Loucy (cell line): ENCODE measurements around the gene SLC35E3.

ENCODE experiments used
- H2AFZ ChIP-seq: fragments of 200-600 bp; sonication (generic); 2 replicates; pipeline ENCODE4 v1.6.0; 2016; ENCODE audit warnings: antibody characterized with exemption, mild to moderate bottlenecking, low read length, moderate library complexity
- H3F3A ChIP-seq: fragments of 200-600 bp; 2 replicates; pipeline ENCODE4 v1.6.0; 2016; ENCODE audit warnings: antibody characterized with exemption, low read depth, mild to moderate bottlenecking
- H3K27me3 ChIP-seq: fragments of 200-600 bp; sonication (generic); 2 replicates; pipeline ENCODE4 v1.6.1; 2014; ENCODE audit warnings: low read length, mild to moderate bottlenecking; ENCODE audit not compliant: insufficient read depth, poor library complexity, severe bottlenecking
- H3K36me3 ChIP-seq: fragments of 200-600 bp; sonication (generic); 2 replicates; pipeline ENCODE4 v1.6.1; 2016; ENCODE audit warnings: low read length; ENCODE audit not compliant: insufficient read depth
- H3K4me1 ChIP-seq: fragments of 200-600 bp; sonication (generic); 2 replicates; pipeline ENCODE4 v1.5.1; 2014; ENCODE audit warnings: low read length, mild to moderate bottlenecking; ENCODE audit not compliant: insufficient read depth, poor library complexity, severe bottlenecking
- H3K4me2 ChIP-seq: fragments of 200-600 bp; sonication (generic); 2 replicates; pipeline ENCODE4 v1.6.0; 2014; ENCODE audit warnings: antibody characterized with exemption, low read length, low read depth, mild to moderate bottlenecking; ENCODE audit not compliant: poor library complexity, severe bottlenecking
- H3K4me3 ChIP-seq: fragments of 200-600 bp; sonication (generic); 2 replicates; pipeline ENCODE4 v1.5.1; 2014; ENCODE audit warnings: low read length, mild to moderate bottlenecking, mixed read lengths; ENCODE audit not compliant: poor library complexity, severe bottlenecking
- H3K79me2 ChIP-seq: fragments of 200-600 bp; sonication (generic); 2 replicates; pipeline ENCODE4 v1.6.1; 2014; ENCODE audit warnings: low read length; ENCODE audit not compliant: insufficient read depth
- H3K9ac ChIP-seq: fragments of 200-600 bp; sonication (generic); 2 replicates; pipeline ENCODE4 v1.6.0; 2014; ENCODE audit warnings: mild to moderate bottlenecking, low read depth, low read length, moderate library complexity; ENCODE audit not compliant: poor library complexity, severe bottlenecking
- H3K9me2 ChIP-seq: fragments of 200-600 bp; sonication (generic); replicated peaks from 2 replicates; pipeline ENCODE4 v1.6.1; 2016; ENCODE audit warnings: low read depth, low read length, mixed read lengths
- H3K9me3 ChIP-seq: fragments of 200-600 bp; sonication (generic); 2 replicates; pipeline ENCODE4 v1.6.1; 2014; ENCODE audit warnings: mild to moderate bottlenecking, antibody characterized with exemption, low read length, low read depth; ENCODE audit not compliant: insufficient read depth
- H4K20me1 ChIP-seq: fragments of 200-600 bp; sonication (generic); 2 replicates; pipeline ENCODE4 v1.6.0; 2014; ENCODE audit warnings: antibody characterized with exemption, low read length, mild to moderate bottlenecking; ENCODE audit not compliant: insufficient read depth, poor library complexity, severe bottlenecking
- EZH2phosphoT487 ChIP-seq: fragments of 200-600 bp; IDR thresholded peaks from 2 replicates; pipeline ENCODE4 v1.6.1; 2018; ENCODE audit warnings: antibody characterized with exemption, mild to moderate bottlenecking, moderate library complexity, borderline replicate concordance
- TF ChIP-seq, protein P1 (sequence below): fragments of 200-600 bp; sonication (generic); conservative IDR thresholded peaks from 2 replicates; pipeline ENCODE4 v1.5.1; 2014; ENCODE audit warnings: mild to moderate bottlenecking, antibody characterized with exemption, low read length

The SLC35E3 gene

DNA sequence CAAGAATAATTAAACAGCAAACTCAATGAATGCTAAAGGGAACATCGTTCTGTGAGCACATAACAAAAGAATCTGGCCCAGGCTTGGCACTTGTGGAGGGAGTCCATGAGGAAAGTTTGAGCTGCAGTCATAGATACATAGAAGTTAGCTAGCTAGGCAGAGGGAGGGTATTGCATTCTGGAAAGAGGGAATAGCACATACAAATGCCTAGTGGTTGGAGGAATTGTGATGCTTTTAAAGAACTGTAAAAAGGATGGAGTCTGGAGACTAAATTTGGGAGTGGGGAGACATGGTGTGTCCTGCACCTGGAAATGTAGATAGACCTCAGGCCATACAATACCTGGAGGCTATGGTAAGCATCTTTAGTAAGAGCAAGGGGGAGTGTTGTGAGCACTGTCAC lies 24.0 kb downstream of the SLC35E3 start:
- Histone ChIP-seq H3K4me1 (peaks cover 4% of the 10 kb centered on the region), H3F3A (no peaks in the 10 kb centered on the region), H3K4me3 (no peak overlapping the region), H3K4me2 (no peak overlapping the region), H3K9me2 (no peaks in the 10 kb centered on the region), H3K9ac (no peak overlapping the region), H3K9me3 (no peaks in the 10 kb centered on the region), H4K20me1 (no peaks in the 10 kb centered on the region), H2AFZ (no peak overlapping the region), H3K36me3 (peaks cover 5% of the 10 kb centered on the region; the same call in 1 of the 2 replicates), H3K27me3 (no peaks in the 10 kb centered on the region), H3K79me2 (no peaks in the 10 kb centered on the region)
- TF ChIP-seq, protein P1, sequence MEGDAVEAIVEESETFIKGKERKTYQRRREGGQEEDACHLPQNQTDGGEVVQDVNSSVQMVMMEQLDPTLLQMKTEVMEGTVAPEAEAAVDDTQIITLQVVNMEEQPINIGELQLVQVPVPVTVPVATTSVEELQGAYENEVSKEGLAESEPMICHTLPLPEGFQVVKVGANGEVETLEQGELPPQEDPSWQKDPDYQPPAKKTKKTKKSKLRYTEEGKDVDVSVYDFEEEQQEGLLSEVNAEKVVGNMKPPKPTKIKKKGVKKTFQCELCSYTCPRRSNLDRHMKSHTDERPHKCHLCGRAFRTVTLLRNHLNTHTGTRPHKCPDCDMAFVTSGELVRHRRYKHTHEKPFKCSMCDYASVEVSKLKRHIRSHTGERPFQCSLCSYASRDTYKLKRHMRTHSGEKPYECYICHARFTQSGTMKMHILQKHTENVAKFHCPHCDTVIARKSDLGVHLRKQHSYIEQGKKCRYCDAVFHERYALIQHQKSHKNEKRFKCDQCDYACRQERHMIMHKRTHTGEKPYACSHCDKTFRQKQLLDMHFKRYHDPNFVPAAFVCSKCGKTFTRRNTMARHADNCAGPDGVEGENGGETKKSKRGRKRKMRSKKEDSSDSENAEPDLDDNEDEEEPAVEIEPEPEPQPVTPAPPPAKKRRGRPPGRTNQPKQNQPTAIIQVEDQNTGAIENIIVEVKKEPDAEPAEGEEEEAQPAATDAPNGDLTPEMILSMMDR = no peak
- no peak for TF ChIP-seq EZH2phosphoT487

DNA sequence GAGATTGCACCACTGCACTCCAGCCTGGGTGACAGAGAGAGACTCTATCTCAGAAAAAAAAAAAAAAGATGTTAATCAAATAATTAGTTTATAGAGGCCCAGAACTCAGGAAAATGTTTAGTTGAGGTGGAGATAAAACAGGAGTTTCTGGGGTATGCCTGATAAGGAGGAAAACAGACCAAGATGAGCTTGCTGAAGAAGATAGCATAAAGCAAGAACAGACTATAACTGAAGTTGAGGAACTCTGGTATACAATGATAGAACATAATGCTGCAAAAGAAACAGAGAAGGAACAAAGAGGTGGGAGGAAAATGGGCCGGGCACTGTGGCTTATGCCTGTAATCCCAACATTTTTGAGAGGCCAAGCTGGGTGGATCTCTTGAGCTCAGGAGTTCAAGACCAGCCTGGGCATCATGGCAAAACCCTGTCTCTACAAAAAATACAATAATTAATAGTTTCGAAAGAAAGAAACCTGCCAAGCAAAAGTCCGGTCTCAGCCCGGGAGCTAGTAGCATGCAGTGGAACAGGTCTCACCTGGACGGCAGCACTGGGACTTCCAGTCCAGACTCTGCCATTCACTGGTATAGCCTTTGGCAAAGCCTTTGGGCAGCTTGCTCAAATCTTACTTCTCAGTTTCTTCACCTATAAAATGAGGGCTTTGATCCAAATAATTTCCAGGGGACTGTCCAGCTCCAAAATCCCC lies 25.4 kb downstream of the SLC35E3 start:
- Histone ChIP-seq H2AFZ (no peak overlapping the region), H3K79me2 (no peaks in the 10 kb centered on the region), H3K4me3 (no peak overlapping the region), H3K4me1 (peaks cover 4% of the 10 kb centered on the region), H3K27me3 (no peaks in the 10 kb centered on the region), H3K9ac (no peak overlapping the region), H3F3A (no peaks in the 10 kb centered on the region), H3K36me3 (peaks cover 5% of the 10 kb centered on the region; the same call in 1 of the 2 replicates), H4K20me1 (no peaks in the 10 kb centered on the region), H3K4me2 (no peak overlapping the region), H3K9me2 (no peaks in the 10 kb centered on the region), H3K9me3 (no peaks in the 10 kb centered on the region)
- no peak for TF ChIP-seq EZH2phosphoT487
- TF ChIP-seq, protein P1 = no peak

DNA sequence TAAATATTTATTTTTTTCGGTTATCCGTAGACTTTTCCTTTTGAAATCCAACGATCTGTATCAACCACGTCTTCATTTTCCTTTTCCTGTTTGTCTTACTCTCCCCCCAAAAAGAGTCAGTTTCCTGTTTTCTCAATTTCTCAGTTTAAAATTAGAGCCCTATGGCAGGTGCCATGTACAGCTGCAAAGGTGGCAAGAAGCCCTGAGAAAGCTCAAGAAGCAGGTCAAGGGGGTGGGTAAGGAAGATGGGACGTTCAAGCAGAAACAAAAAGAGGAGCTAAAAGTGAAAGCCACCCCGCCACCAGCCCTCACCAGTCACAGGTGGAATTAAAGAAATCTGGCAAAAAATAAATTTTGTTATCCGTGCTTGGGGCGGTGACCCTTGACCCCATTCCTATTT lies 26.7 kb downstream of the SLC35E3 start:
- Histone ChIP-seq H3K9me3 (no peaks in the 10 kb centered on the region), H3K36me3 (no peaks in the 10 kb centered on the region), H3K4me1 (peaks cover 4% of the 10 kb centered on the region), H3K4me3 (no peak overlapping the region), H3K79me2 (no peaks in the 10 kb centered on the region), H3K4me2 (no peak overlapping the region), H4K20me1 (no peaks in the 10 kb centered on the region), H3F3A (no peaks in the 10 kb centered on the region), H3K9me2 (no peaks in the 10 kb centered on the region), H2AFZ (no peak overlapping the region), H3K27me3 (no peaks in the 10 kb centered on the region), H3K9ac (no peak overlapping the region)
- TF ChIP-seq, protein P1 = no peak
- no peak for TF ChIP-seq EZH2phosphoT487
